Natural killer cell (primary cell): ENCODE results near the gene NELL2. TPM values are rescaled to one million over a fixed set of nuclear protein-coding genes. Genes with fewer than 3 reads are reported as not detected.

ENCODE experiments used
- ATAC-seq, 3 donors: fragments of 150-1000 bp in 2 of 3; fragments of 200-7000 bp in 1 of 3; cut with Tn5 transposase; 1 replicate in 1 of 3; 2 replicates in 2 of 3; pipeline ENCODE4 v1.10.0; 2021; ENCODE audit warnings: mild to moderate bottlenecking in 2 of 3, moderate library complexity in 2 of 3
- DNase-seq, 2 donors: peaks; one replicate each; pipeline versions ENCODE4 v3.0.0 to v3.0.0-alpha.2; 2013 to 2021; ENCODE audit warnings: mixed read lengths in 1 of 2
- H3K27ac ChIP-seq: one replicate; pipeline ENCODE4 v1.5.1; 2013; ENCODE audit warnings: mild to moderate bottlenecking, low read length
- H3K27me3 ChIP-seq: one replicate; pipeline ENCODE4 v1.6.1; 2013; ENCODE audit warnings: low read length; ENCODE audit not compliant: control insufficient read depth, insufficient read depth
- H3K36me3 ChIP-seq: one replicate; pipeline ENCODE4 v1.6.1; 2013; ENCODE audit warnings: low read length; ENCODE audit not compliant: control insufficient read depth, insufficient read depth
- H3K4me1 ChIP-seq: one replicate; pipeline ENCODE4 v1.6.1; 2013; ENCODE audit warnings: low read length; ENCODE audit not compliant: control insufficient read depth, insufficient read depth
- H3K4me3 ChIP-seq: one replicate; pipeline ENCODE4 v1.5.1; 2013; ENCODE audit warnings: low read length
- H3K9me3 ChIP-seq: one replicate; pipeline ENCODE4 v1.6.1; 2013; ENCODE audit warnings: low read length; ENCODE audit not compliant: control insufficient read depth, insufficient read depth
- H3K27ac Mint-ChIP-seq, 2 donors: one replicate each; pipeline ENCODE4 v1.8.0; 2022; ENCODE audit warnings: mild to moderate bottlenecking in 2 of 2, mixed read lengths in 2 of 2, moderate library complexity in 1 of 2
- H3K27me3 Mint-ChIP-seq, 2 donors: one replicate each; pipeline ENCODE4 v1.8.0; 2022; ENCODE audit warnings: low read depth in 2 of 2, mixed read lengths in 2 of 2
- H3K36me3 Mint-ChIP-seq: one replicate; pipeline ENCODE4 v1.8.0; 2022; ENCODE audit warnings: mixed read lengths
- H3K4me1 Mint-ChIP-seq, 2 donors: one replicate each; pipeline ENCODE4 v1.8.0; 2022; ENCODE audit warnings: mixed read lengths in 2 of 2
- H3K4me3 Mint-ChIP-seq: one replicate; pipeline ENCODE4 v1.8.0; 2022; ENCODE audit warnings: mild to moderate bottlenecking, moderate library complexity, mixed read lengths
- H3K9me3 Mint-ChIP-seq, 2 donors: one replicate each; pipeline ENCODE4 v1.8.0; 2022; ENCODE audit warnings: mixed read lengths in 2 of 2
- CTCF ChIP-seq: fragments of 200-600 bp; IDR thresholded peaks from one replicate; pipeline ENCODE4 v1.8.0; 2022; ENCODE audit warnings: antibody characterized with exemption
- WGBS: methylation state at CpG from one replicate; pipeline ENCODE4 v1.1.7; 2013; ENCODE audit warnings: missing lambda C conversion rate; ENCODE audit not compliant: insufficient coverage; 5-methylcytosine and 5-hydroxymethylcytosine counted together
- intact Hi-C: fragments of 100-400 bp; cut with micrococcal nuclease; formaldehyde crosslinking; loops from one replicate; pipeline ENCODE4 v1.14.2; 2022
- total RNA-seq, 4 donors: library from RNA; stranded (reverse); fragments of 120-200 nt in 1 of 4; gene quantifications; one replicate each; pipeline versions ENCODE4 v1.2.3 to v1.2.4, GENCODE V29; 2013 to 2022

The NELL2 gene
- total RNA-seq, 3 donors from 2014 or later (not counting 1 experiment from before 2014, with no cell fraction given), result 5.8 to 15.3 (median 14.0) TPM

- Mint-ChIP-seq H3K36me3 (no peaks in the 10 kb centered on the region), H3K4me1 (no peaks in the 10 kb centered on the region), H3K27me3 (no peaks in the 10 kb centered on the region), H3K9me3 (peaks cover 2 to 3% of the 10 kb centered on the region in 2 donors), H3K4me3 (no peak overlapping the region), H3K27ac (no peak overlapping the region)
- no peaks in the 10 kb centered on the region for H3K9me3 ChIP-seq
- no peak overlapping the region for H3K27ac ChIP-seq
- DNase-seq (no peak), ATAC-seq (no peak)
- H3K4me3 ChIP-seq, result no peak overlapping the region
- TF ChIP-seq CTCF, result no peak
- no peaks in the 10 kb centered on the region for H3K4me1 ChIP-seq
- no peaks in the 10 kb centered on the region for H3K27me3 ChIP-seq
- 95% methylated on average over 4 of the region's 6 CpGs for WGBS
- intact Hi-C loops, result no loop called here
- H3K36me3 ChIP-seq, result no peaks in the 10 kb centered on the region
These were observed 356.2 kb downstream of the NELL2 start for GRCh38 chr12:44519931-44520330.

GRCh38 chr12:44511289-44511688 lies 364.8 kb downstream of the NELL2 start:
- H3K9me3 Mint-ChIP-seq, result peaks cover 4 to 6% of the 10 kb centered on the region in 2 donors
- H3K27ac Mint-ChIP-seq, result no peak overlapping the region
- Histone ChIP-seq H3K27ac (no peak overlapping the region), H3K27me3 (no peaks in the 10 kb centered on the region), H3K4me1 (no peaks in the 10 kb centered on the region), H3K4me3 (no peak overlapping the region), H3K36me3 (no peaks in the 10 kb centered on the region), H3K9me3 (no peaks in the 10 kb centered on the region)
- intact Hi-C loops, result no loop called here
- no peaks in the 10 kb centered on the region for H3K4me1 Mint-ChIP-seq
- TF ChIP-seq CTCF, result no peak
- no peaks in the 10 kb centered on the region for H3K27me3 Mint-ChIP-seq
- no peak overlapping the region for H3K4me3 Mint-ChIP-seq
- no peak for DNase-seq
- H3K36me3 Mint-ChIP-seq, result no peaks in the 10 kb centered on the region
- ATAC-seq, result no peak

- Histone ChIP-seq H3K4me1 (no peaks in the 10 kb centered on the region), H3K27me3 (no peaks in the 10 kb centered on the region), H3K4me3 (no peak overlapping the region), H3K36me3 (no peaks in the 10 kb centered on the region), H3K9me3 (no peaks in the 10 kb centered on the region), H3K27ac (no peak overlapping the region)
- ATAC-seq (no peak), DNase-seq (no peak)
- Mint-ChIP-seq H3K9me3 (peaks cover 4 to 6% of the 10 kb centered on the region in 2 donors), H3K4me1 (no peaks in the 10 kb centered on the region), H3K36me3 (no peaks in the 10 kb centered on the region), H3K27me3 (no peaks in the 10 kb centered on the region), H3K4me3 (no peak overlapping the region), H3K27ac (no peak overlapping the region)
- intact Hi-C loops, result no loop called here
- WGBS, result 55% methylated on average over 2 of the region's 2 CpGs
- no peak for TF ChIP-seq CTCF
These were observed 365.6 kb downstream of the NELL2 start for GRCh38 chr12:44510510-44510909.

- no peaks in the 10 kb centered on the region for H3K9me3 ChIP-seq
- intact Hi-C loops, result no loop called here
- no peaks in the 10 kb centered on the region for H3K27me3 ChIP-seq
- no peak overlapping the region for H3K27ac ChIP-seq
- ATAC-seq (no peak), DNase-seq (no peak)
- Mint-ChIP-seq H3K36me3 (no peaks in the 10 kb centered on the region), H3K4me3 (no peak overlapping the region), H3K4me1 (no peaks in the 10 kb centered on the region), H3K27ac (no peak overlapping the region), H3K27me3 (no peaks in the 10 kb centered on the region), H3K9me3 (peaks cover 4 to 6% of the 10 kb centered on the region in 2 donors)
- H3K4me1 ChIP-seq, result no peaks in the 10 kb centered on the region
- no peaks in the 10 kb centered on the region for H3K36me3 ChIP-seq
- TF ChIP-seq CTCF, result no peak
- H3K4me3 ChIP-seq, result no peak overlapping the region
- 83% methylated on average over 4 of the region's 4 CpGs for WGBS
These were observed 366.0 kb downstream of the NELL2 start for GRCh38 chr12:44510076-44510475.
